HL-60 (cell line): ENCODE results near the gene CBLB.
"Not testable (repeated sequence)": the region's sequence is repeated elsewhere in the genome, so short reads cannot be mapped to it uniquely, and the experiment has no call there.

Experiments used
- DNase-seq, 2 experiments: peaks; one replicate each; pipeline ENCODE4 v3.0.0-alpha.2; 2010 to 2020; ENCODE audit warnings: low read depth in 1 of 2, low spot score in 1 of 2
- H3K27ac ChIP-seq: fragments of 250-450 bp; sonication (Bioruptor Pico); replicated peaks from 2 replicates; pipeline ENCODE4 v1.5.1; 2020; ENCODE audit warnings: mild to moderate bottlenecking, moderate library complexity
- H3K27me3 ChIP-seq: fragments of 250-450 bp; sonication (Bioruptor Pico); 2 replicates; pipeline ENCODE4 v1.5.1; 2021; ENCODE audit warnings: mild to moderate bottlenecking, moderate library complexity; ENCODE audit not compliant: insufficient read depth, poor library complexity, severe bottlenecking
- H3K4me3 ChIP-seq: replicated peaks from 2 replicates; pipeline ENCODE4 v1.5.1; 2011; ENCODE audit warnings: mild to moderate bottlenecking, control low read depth, low read length; ENCODE audit not compliant: insufficient read depth
- GABPA ChIP-seq: IDR thresholded peaks from 2 replicates; pipeline ENCODE4 v1.6.1; 2012; ENCODE audit warnings: low read depth
- POLR2AphosphoS5 ChIP-seq: IDR thresholded peaks from 2 replicates; pipeline ENCODE4 v1.6.1; 2012; ENCODE audit warnings: low read depth
- SPI1 ChIP-seq: IDR thresholded peaks from 2 replicates; pipeline ENCODE4 v1.6.1; 2012; ENCODE audit warnings: low read depth, mild to moderate bottlenecking, borderline replicate concordance
- TF ChIP-seq, protein P1 (sequence below): IDR thresholded peaks from 2 replicates; pipeline ENCODE4 v1.6.1; 2012; ENCODE audit warnings: low read depth; ENCODE audit not compliant: insufficient replicate concordance
- TF ChIP-seq, protein P2 (sequence below): IDR thresholded peaks from one replicate; pipeline ENCODE4 v1.5.1; 2011; ENCODE audit warnings: low read length, control low read depth, inconsistent platforms; ENCODE audit not compliant: insufficient read depth

The CBLB gene

DNA sequence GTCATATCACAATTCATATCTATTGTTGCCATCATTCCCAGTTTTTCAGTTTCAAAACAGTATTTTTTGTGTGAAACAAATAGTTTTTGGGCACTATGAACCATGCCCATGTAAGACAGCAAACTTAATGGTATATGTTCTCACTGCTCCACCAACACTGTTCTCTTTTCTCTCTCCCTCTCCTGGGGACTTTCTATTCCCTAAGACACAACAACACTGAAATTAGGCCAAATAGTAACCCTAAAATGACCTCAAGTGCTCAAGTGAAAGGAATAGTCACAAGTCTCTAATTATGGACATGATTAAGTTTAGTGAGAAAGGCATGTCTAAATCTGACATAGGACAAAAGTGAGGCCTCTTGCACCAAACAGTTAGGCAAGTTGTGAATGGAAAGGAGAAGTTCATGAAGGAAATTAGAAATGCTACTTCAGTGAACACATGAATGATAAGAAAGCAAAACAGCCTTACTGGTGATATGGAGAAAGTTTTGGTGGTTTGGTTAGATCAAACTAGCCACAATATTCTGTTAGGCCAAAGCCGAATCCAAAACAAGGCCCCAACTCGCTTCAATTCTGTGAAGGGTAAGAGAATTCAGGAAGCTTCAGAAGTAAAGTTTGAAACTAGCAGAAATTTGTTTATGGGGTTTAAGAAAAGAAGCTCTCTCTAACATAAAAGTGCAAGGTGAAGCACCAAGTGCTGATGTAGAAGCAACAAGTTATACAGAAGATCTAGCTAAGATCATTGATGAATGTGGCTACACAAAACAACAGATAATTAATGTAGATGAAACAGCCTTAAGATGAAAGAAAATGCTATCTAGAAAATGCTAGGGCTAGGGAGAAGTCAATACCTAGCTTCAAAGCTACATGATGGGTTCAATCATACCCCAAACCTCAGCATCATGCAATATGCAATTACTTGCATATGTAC, 104.2 kb downstream of the CBLB start:
- Histone ChIP-seq H3K27ac (peak overlapping the region; percentile 67), H3K4me3 (no peak overlapping the region), H3K27me3 (no peaks in the 10 kb centered on the region)
- TF ChIP-seq SPI1 (no peak; the same call in 1 of the 2 replicates), GABPA (no peak)
- TF ChIP-seq, protein P1, sequence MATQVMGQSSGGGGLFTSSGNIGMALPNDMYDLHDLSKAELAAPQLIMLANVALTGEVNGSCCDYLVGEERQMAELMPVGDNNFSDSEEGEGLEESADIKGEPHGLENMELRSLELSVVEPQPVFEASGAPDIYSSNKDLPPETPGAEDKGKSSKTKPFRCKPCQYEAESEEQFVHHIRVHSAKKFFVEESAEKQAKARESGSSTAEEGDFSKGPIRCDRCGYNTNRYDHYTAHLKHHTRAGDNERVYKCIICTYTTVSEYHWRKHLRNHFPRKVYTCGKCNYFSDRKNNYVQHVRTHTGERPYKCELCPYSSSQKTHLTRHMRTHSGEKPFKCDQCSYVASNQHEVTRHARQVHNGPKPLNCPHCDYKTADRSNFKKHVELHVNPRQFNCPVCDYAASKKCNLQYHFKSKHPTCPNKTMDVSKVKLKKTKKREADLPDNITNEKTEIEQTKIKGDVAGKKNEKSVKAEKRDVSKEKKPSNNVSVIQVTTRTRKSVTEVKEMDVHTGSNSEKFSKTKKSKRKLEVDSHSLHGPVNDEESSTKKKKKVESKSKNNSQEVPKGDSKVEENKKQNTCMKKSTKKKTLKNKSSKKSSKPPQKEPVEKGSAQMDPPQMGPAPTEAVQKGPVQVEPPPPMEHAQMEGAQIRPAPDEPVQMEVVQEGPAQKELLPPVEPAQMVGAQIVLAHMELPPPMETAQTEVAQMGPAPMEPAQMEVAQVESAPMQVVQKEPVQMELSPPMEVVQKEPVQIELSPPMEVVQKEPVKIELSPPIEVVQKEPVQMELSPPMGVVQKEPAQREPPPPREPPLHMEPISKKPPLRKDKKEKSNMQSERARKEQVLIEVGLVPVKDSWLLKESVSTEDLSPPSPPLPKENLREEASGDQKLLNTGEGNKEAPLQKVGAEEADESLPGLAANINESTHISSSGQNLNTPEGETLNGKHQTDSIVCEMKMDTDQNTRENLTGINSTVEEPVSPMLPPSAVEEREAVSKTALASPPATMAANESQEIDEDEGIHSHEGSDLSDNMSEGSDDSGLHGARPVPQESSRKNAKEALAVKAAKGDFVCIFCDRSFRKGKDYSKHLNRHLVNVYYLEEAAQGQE = no peak
- TF ChIP-seq, protein P2, sequence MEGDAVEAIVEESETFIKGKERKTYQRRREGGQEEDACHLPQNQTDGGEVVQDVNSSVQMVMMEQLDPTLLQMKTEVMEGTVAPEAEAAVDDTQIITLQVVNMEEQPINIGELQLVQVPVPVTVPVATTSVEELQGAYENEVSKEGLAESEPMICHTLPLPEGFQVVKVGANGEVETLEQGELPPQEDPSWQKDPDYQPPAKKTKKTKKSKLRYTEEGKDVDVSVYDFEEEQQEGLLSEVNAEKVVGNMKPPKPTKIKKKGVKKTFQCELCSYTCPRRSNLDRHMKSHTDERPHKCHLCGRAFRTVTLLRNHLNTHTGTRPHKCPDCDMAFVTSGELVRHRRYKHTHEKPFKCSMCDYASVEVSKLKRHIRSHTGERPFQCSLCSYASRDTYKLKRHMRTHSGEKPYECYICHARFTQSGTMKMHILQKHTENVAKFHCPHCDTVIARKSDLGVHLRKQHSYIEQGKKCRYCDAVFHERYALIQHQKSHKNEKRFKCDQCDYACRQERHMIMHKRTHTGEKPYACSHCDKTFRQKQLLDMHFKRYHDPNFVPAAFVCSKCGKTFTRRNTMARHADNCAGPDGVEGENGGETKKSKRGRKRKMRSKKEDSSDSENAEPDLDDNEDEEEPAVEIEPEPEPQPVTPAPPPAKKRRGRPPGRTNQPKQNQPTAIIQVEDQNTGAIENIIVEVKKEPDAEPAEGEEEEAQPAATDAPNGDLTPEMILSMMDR = no peak
- DNase-seq = peak; percentile 5 to 57

DNA sequence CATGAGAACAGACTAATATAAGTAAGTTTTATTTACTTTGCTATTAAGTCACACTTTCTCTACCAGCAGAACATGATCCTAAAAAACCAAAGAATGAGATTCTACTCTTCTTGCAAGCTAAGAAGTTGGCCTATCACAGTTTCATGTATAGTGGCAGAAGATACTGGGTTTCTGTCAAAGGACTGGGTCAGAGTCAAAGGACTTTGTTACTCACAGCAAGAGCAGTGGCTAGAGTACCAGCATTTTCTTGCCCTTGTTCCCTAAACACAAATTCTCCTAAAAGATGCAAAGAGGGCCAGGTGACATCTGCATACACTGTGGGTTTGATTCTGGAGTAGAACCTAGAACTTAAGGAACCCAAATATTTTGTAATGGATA, 105.2 kb downstream of the CBLB start:
- TF ChIP-seq SPI1 (no peak), GABPA (no peak), POLR2AphosphoS5 (no peak)
- TF ChIP-seq, protein P2 = no peak
- TF ChIP-seq, protein P1 = no peak

DNA sequence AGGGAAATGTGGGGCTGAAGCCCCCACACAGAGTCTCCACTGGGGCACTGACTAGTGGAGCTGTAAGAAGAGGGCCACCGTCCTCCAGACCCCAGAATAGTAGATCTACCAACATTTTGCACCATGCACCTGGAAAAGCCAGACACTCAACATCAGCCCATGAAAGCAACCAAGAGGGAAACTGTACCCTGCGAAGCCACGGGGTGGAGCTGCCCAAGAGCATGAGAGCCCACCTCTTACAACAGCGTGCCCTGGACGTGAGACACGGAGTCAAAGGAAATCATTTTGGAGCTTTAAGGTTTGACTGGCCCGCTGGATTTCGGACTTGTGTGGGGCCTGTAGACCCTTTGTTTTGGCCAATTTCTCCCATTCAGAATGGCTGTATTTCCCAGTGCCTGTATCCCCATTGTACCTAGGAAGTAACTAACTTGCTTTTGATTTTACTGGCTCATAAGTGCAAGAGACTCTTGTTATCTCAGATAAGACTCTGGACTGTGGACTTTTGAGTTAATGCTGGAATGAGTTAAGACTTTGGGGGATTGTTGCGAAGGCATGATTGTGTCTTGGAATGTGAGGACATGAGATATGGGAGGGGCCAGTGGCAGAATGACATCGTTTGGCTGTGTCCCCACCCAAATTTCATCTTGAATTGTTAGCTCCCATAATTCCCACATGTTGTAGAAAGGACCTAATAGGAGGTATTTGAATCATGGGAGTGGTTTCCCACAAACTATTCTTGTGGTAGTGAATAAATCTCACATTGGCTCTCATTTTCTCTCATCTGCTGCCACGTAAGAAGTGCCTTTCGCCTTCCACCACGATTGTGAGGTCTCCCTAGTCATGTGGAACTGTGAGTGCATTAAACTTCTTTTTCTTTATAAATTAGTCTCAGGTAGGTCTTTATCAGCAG, 105.8 kb downstream of the CBLB start:
- TF ChIP-seq GABPA = no peak
- TF ChIP-seq, protein P1 = no peak
- TF ChIP-seq, protein P2 = no peak
- no peak for TF ChIP-seq POLR2AphosphoS5
- no peak for TF ChIP-seq SPI1
- DNase-seq = no peak
- H3K27ac ChIP-seq = no peak overlapping the region
- no peak overlapping the region for H3K4me3 ChIP-seq
- H3K27me3 ChIP-seq = no peaks in the 10 kb centered on the region

More for the DNA sequence above, 105.2 kb downstream of the CBLB start:
- Histone ChIP-seq H3K4me3 (no peak overlapping the region), H3K27ac (peak overlapping the region; percentile 67; the same call in 1 of the 2 replicates), H3K27me3 (no peaks in the 10 kb centered on the region)
- DNase-seq = no peak

DNA sequence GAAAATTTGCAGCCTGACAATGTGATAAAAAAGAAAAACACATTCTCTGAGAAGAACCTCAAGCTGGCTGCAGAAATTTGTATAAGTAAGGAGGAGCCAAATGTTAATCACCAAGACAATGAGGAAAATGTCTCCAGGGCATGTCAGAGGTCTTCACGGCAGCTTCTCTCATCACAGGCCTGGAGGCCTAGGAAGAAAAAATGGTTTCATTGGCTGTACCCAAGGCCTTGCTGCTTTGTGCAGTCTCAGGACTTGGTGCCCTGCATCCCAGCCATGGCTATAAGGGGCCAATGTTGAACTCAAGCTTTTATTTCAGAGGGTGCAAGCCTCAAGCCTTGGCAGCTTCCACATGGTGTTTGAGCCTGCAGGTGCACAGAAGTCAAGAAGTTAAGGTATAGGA, 106.6 kb downstream of the CBLB start:
- H3K27ac ChIP-seq, DNase-seq, H3K4me3 ChIP-seq, H3K27me3 ChIP-seq: not testable (repeated sequence)
